Parathyroid adenoma (tissue), 2 donors: ENCODE results near the gene RCL1.
A peak's percentile ranks its signal among the peaks of the same experiment; 100 is the strongest.
"Not testable (repeated sequence)": the region's sequence is repeated elsewhere in the genome, so short reads cannot be mapped to it uniquely, and the experiment has no call there.

Experiments used
- H2AFZ ChIP-seq: fragments of 300-600 bp; sonication (generic); one replicate; pipeline ENCODE4 v1.7.0; 2017; ENCODE audit warnings: antibody characterized with exemption, mild to moderate bottlenecking
- H3K27ac ChIP-seq: fragments of 300-600 bp; sonication (generic); one replicate; pipeline ENCODE4 v1.7.0; 2017
- H3K27me3 ChIP-seq: fragments of 300-600 bp; sonication (generic); one replicate; pipeline ENCODE4 v1.7.0; 2017; ENCODE audit warnings: low read length; ENCODE audit not compliant: control insufficient read depth, insufficient read depth
- H3K36me3 ChIP-seq: fragments of 300-600 bp; sonication (generic); one replicate; pipeline ENCODE4 v1.7.0; 2017; ENCODE audit warnings: low read length; ENCODE audit not compliant: control insufficient read depth, insufficient read depth
- H3K4me1 ChIP-seq: fragments of 300-600 bp; sonication (generic); one replicate; pipeline ENCODE4 v1.7.0; 2017; ENCODE audit warnings: control low read depth
- H3K4me2 ChIP-seq: fragments of 300-600 bp; sonication (generic); one replicate; pipeline ENCODE4 v1.7.0; 2017; ENCODE audit warnings: low read length
- H3K4me3 ChIP-seq: fragments of 300-600 bp; sonication (generic); one replicate; pipeline ENCODE4 v1.7.0; 2017; ENCODE audit warnings: low read depth, low read length
- H3K79me2 ChIP-seq: fragments of 300-600 bp; sonication (generic); one replicate; pipeline ENCODE4 v1.7.0; 2017; ENCODE audit warnings: control low read depth
- H3K9ac ChIP-seq: fragments of 300-600 bp; sonication (generic); one replicate; pipeline ENCODE4 v1.7.0; 2017; ENCODE audit warnings: mild to moderate bottlenecking
- H3K9me3 ChIP-seq: fragments of 300-600 bp; sonication (generic); one replicate; pipeline ENCODE4 v1.7.0; 2017; ENCODE audit warnings: low read length; ENCODE audit not compliant: control insufficient read depth
- TF ChIP-seq, protein P1 (sequence below): fragments of 300-600 bp; sonication (generic); IDR thresholded peaks from one replicate; pipeline ENCODE4 v1.7.0; 2017; ENCODE audit warnings: antibody characterized with exemption, mild to moderate bottlenecking
- donor health status: primary hyperparathyroidism.

Gene RCL1

DNA sequence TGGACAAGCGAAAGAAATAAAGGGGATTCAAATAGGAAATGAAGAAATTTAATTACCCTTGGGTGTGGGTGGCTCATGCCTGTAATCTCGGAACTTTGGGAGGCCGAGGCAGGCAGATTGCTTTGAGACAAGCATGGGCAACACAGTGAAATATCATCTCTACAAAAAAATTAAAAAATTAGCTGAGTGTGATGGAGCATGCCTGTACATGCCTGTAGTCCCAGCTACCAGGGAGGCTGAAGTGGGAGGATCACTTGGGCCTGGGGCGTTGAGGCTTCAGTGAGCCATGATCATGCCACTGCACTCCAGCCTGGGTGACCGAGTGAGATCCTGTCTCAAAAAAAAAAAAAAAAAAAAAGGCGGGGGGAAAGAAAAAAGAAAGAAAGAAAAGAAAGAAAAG lies 4.0 kb upstream of the RCL1 start:
- no peaks in the 10 kb centered on the region for H3K9me3 ChIP-seq
- no peak overlapping the region for H2AFZ ChIP-seq
- no peaks in the 10 kb centered on the region for H3K27me3 ChIP-seq
- no peak overlapping the region for H3K4me3 ChIP-seq
- H3K9ac ChIP-seq = no peak overlapping the region
- H3K4me2 ChIP-seq = no peak overlapping the region
- TF ChIP-seq, protein P1, sequence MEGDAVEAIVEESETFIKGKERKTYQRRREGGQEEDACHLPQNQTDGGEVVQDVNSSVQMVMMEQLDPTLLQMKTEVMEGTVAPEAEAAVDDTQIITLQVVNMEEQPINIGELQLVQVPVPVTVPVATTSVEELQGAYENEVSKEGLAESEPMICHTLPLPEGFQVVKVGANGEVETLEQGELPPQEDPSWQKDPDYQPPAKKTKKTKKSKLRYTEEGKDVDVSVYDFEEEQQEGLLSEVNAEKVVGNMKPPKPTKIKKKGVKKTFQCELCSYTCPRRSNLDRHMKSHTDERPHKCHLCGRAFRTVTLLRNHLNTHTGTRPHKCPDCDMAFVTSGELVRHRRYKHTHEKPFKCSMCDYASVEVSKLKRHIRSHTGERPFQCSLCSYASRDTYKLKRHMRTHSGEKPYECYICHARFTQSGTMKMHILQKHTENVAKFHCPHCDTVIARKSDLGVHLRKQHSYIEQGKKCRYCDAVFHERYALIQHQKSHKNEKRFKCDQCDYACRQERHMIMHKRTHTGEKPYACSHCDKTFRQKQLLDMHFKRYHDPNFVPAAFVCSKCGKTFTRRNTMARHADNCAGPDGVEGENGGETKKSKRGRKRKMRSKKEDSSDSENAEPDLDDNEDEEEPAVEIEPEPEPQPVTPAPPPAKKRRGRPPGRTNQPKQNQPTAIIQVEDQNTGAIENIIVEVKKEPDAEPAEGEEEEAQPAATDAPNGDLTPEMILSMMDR = no peak
- H3K36me3 ChIP-seq = no peaks in the 10 kb centered on the region
- no peaks in the 10 kb centered on the region for H3K79me2 ChIP-seq
- peaks cover 3% of the 10 kb centered on the region for H3K4me1 ChIP-seq
- no peak overlapping the region for H3K27ac ChIP-seq

GRCh38 chr9:4792054-4792571 lies 631 bp upstream of the RCL1 start:
- TF ChIP-seq, protein P1 = no peak
- no peak overlapping the region for H3K9ac ChIP-seq
- H3K9me3 ChIP-seq = no peaks in the 10 kb centered on the region
- peak overlapping the region; percentile 91 for H3K4me3 ChIP-seq
- peak overlapping the region; percentile 7 for H3K27ac ChIP-seq
- H3K4me2 ChIP-seq = peak overlapping the region; percentile 81
- no peaks in the 10 kb centered on the region for H3K79me2 ChIP-seq
- no peaks in the 10 kb centered on the region for H3K36me3 ChIP-seq
- H3K27me3 ChIP-seq = no peaks in the 10 kb centered on the region
- peak overlapping the region; percentile 82 for H2AFZ ChIP-seq
- peaks cover 5% of the 10 kb centered on the region for H3K4me1 ChIP-seq

DNA sequence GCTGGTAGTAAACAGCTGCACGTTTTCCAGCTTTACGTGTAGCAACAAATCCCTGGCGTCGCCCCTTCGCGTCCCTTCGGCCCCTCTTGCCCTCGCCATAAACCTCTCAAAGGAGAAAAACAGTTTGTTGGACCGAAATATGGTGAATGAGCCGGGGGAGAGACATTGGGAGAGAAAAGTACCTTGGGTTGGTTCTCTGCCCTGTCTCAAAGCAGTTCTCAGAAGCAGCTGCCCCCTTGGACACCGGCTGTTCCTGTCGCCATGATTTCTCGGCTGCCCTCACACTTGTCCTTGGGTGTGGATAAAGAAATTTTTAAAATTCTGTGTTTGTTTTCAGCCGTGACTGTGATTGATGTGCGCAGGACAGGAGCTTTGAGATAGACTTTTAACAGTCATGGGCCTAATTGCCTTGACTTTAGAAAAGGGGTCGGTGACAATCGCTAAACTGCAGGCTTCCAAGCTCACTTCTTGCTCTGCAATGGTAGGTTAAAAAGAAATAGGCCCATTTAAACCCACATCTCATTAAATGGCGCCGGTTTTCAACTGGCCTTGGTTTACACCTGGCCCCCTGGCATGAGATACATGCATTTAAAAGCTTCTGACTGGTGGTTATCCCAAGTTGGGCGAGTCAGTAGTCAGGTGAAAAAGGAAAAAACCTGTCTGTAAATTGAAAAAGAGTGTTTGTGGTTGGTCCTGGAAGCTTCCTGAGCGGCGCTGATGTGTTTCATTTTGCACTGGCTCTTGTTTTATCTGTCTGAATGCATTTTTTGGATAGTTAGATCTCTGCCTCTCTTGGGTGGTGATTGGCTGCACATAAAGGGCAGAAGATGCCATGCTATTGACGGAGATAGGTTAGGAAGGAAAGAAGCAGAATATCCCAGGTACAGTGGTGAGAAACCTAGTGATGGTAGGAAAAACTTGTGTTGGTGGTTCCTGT lies 983 bp downstream of the RCL1 start:
- peak overlapping the region; percentile 15 for H3K27ac ChIP-seq

DNA sequence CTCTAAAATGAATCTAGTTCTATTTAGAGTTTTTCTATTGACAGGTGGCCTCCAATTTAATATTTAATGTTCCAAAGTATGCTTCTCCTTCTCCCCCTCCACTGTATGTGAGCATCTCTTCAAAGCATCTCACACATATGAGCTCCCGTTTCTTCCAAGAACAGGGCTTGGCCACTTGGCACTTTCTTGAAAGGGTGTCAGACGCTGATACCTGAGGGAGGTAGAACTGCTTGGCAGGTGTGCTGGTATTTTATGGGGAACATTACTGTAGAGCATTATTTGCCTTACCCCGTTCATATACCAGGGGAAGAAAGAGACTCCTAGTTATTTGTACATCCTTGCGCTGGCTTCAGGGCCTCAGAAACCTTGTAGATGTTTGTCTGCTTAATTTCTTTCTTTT lies 1.9 kb downstream of the RCL1 start:
- no peak overlapping the region for H2AFZ ChIP-seq
- H3K27me3 ChIP-seq = no peaks in the 10 kb centered on the region
- H3K9ac ChIP-seq = no peak overlapping the region
- no peaks in the 10 kb centered on the region for H3K79me2 ChIP-seq
- TF ChIP-seq, protein P1 = no peak
- H3K9me3 ChIP-seq = no peaks in the 10 kb centered on the region
- H3K27ac ChIP-seq = no peak overlapping the region
- H3K4me3 ChIP-seq = no peak overlapping the region
- peaks cover 11% of the 10 kb centered on the region for H3K4me1 ChIP-seq
- H3K36me3 ChIP-seq = no peaks in the 10 kb centered on the region
- no peak overlapping the region for H3K4me2 ChIP-seq

More for the DNA sequence above, 983 bp downstream of the RCL1 start:
- H2AFZ ChIP-seq = peak overlapping the region; percentile 87
- no peaks in the 10 kb centered on the region for H3K79me2 ChIP-seq
- H3K4me2 ChIP-seq = peak overlapping the region; percentile 81
- no peaks in the 10 kb centered on the region for H3K9me3 ChIP-seq
- TF ChIP-seq, protein P1 = no peak
- no peaks in the 10 kb centered on the region for H3K27me3 ChIP-seq
- H3K4me3 ChIP-seq = peak overlapping the region; percentile 91
- no peak overlapping the region for H3K9ac ChIP-seq
- H3K36me3 ChIP-seq = no peaks in the 10 kb centered on the region
- peaks cover 11% of the 10 kb centered on the region for H3K4me1 ChIP-seq

DNA sequence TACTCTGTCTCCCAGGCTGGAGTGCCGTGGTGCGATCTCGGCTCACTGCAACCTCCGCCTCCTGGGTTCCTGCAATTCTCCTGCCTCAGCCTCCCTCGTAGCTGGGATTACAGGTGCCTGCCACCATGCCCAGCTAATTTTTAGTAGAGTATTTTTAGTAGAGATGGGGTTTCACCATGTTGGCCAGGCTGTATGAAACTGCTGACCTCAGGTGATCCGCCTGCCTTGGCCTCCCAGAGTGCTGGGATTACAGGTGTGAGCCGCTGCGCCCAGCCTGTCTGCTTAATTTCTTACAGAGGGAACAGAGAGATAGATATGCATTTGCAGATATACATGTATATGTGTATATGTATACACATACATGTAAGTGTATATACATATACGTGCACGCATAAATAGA lies 2.4 kb downstream of the RCL1 start:
- not testable (repeated sequence) for H3K4me2 ChIP-seq, H3K4me3 ChIP-seq, H2AFZ ChIP-seq, H3K27me3 ChIP-seq, H3K27ac ChIP-seq, H3K9me3 ChIP-seq, H3K79me2 ChIP-seq, H3K36me3 ChIP-seq, H3K9ac ChIP-seq
- peaks cover 11% of the 10 kb centered on the region for H3K4me1 ChIP-seq
